NT2/D1 (cell line): ENCODE results near the gene NDFIP1.

ENCODE experiments used
- DNase-seq: peaks from one replicate; pipeline ENCODE4 v3.0.0-alpha.2; 2011; ENCODE audit warnings: low read depth, low spot score
- H3K27me3 ChIP-seq: 2 replicates; pipeline ENCODE4 v1.6.0; 2011; ENCODE audit warnings: mild to moderate bottlenecking; ENCODE audit not compliant: insufficient read length, insufficient read depth
- H3K36me3 ChIP-seq: 2 replicates; pipeline ENCODE4 v1.6.1; 2011; ENCODE audit warnings: mild to moderate bottlenecking, low read length, mixed read lengths; ENCODE audit not compliant: insufficient read depth, insufficient read length
- H3K4me1 ChIP-seq: 2 replicates; pipeline ENCODE4 v1.5.1; 2011; ENCODE audit not compliant: insufficient read depth, insufficient read length
- H3K4me3 ChIP-seq: 2 replicates; pipeline ENCODE4 v1.5.1; 2011; ENCODE audit warnings: low read depth; ENCODE audit not compliant: insufficient read length
- H3K9ac ChIP-seq: 2 replicates; pipeline ENCODE4 v1.6.0; 2011; ENCODE audit warnings: low read depth; ENCODE audit not compliant: insufficient read length
- H3K9me3 ChIP-seq: 2 replicates; pipeline ENCODE4 v1.5.1; 2011; ENCODE audit warnings: mild to moderate bottlenecking, low read length; ENCODE audit not compliant: insufficient read depth
- SUZ12 ChIP-seq: IDR thresholded peaks from 2 replicates; pipeline ENCODE4 v1.6.1; 2011; ENCODE audit not compliant: insufficient read length, insufficient read depth; ENCODE audit errors: extremely low read depth
- YY1 ChIP-seq: IDR thresholded peaks from 2 replicates; pipeline ENCODE4 v1.6.1; 2011; ENCODE audit not compliant: insufficient read length, insufficient read depth
- ZNF274 ChIP-seq: IDR thresholded peaks from 2 replicates; pipeline ENCODE4 v1.6.1; 2011; ENCODE audit warnings: mild to moderate bottlenecking, low read depth, low read length

NDFIP1 gene

DNA sequence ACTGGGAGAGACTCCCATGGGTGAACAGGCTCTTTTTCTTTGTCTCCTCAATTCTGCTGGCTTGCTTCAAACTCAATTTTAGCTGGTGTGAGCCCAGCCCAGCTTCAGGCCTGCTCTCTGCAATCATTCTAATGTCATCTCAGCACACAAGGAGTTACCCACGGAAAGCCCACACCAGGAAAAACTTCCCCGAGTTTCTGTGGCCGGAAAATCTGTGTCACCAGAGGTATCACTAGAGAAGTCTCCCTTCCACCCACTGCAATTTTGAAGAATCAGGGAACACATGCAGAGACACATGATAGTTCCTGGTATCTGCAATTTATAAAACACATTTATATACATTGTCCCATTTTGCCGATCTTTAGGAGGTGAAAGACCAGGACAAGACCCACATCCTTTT lies 13.5 kb upstream of the NDFIP1 start:
- no peak overlapping the region for H3K9ac ChIP-seq
- H3K4me1 ChIP-seq: no peaks in the 10 kb centered on the region
- H3K27me3 ChIP-seq: no peaks in the 10 kb centered on the region
- no peak for TF ChIP-seq YY1
- TF ChIP-seq SUZ12: no peak
- TF ChIP-seq ZNF274: no peak
- H3K36me3 ChIP-seq: no peaks in the 10 kb centered on the region
- H3K9me3 ChIP-seq: no peaks in the 10 kb centered on the region
- no peak for DNase-seq
- no peak overlapping the region for H3K4me3 ChIP-seq

DNA sequence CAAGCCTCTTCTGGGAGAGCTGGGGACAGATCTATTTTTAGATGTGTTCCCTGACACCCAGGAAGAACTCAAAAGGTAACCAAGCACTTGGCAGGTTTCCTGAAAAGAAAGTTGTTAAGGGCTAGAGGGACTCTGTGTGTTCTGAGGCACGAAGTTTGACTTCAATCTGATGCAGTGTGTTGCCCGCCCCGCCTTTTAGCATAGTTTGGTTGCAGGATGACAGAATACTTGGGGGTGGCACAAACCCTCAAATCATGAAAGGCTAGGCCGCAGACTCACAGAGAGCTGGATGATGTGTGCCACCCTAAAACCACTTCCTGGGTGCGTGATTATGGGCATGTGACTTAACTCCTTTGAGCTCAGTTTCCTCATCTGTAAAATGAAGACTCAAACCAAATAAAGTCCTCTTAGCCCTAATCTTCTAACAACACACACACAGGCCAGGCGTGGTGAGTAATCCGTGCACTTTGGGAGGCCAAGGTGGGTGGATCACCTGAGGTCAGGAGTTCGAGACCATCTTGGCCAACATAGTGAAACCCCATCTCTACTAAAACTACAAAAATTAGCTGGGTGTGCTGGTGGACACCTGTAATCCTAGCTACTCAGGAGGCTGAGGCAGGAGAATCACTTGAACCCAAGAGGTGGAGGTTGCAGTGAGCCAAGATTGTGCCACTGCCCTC lies 12.8 kb upstream of the NDFIP1 start:
- no peak for DNase-seq
- H3K4me3 ChIP-seq: no peak overlapping the region
- no peaks in the 10 kb centered on the region for H3K27me3 ChIP-seq
- no peak overlapping the region for H3K9ac ChIP-seq
- TF ChIP-seq ZNF274 (no peak), SUZ12 (no peak), YY1 (no peak)
- no peaks in the 10 kb centered on the region for H3K36me3 ChIP-seq
- no peaks in the 10 kb centered on the region for H3K4me1 ChIP-seq
- H3K9me3 ChIP-seq: no peaks in the 10 kb centered on the region

DNA sequence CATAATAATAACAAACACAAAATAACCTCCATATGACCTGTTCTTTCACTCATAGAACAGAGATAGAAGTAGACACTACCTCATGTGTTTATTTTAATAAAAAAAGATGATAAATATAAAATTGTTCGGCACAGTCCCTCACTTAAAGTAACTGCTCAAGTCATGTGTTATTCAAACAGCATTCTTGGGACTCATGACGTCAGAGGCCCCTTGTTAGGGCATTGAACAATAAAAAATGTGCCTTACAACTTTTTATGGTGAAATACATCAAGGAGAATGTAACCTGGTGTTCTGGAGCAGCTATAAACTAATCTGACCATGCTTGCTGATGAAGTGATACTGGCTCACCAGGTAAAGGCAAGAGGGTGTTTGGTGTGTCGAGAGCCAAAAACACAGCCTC lies 12.2 kb upstream of the NDFIP1 start:
- Histone ChIP-seq H3K9ac (no peak overlapping the region), H3K4me1 (no peaks in the 10 kb centered on the region), H3K9me3 (no peaks in the 10 kb centered on the region), H3K27me3 (no peaks in the 10 kb centered on the region), H3K36me3 (no peaks in the 10 kb centered on the region), H3K4me3 (no peak overlapping the region)
- no peak for DNase-seq
- no peak for TF ChIP-seq YY1
- TF ChIP-seq SUZ12: no peak
- no peak for TF ChIP-seq ZNF274

DNA sequence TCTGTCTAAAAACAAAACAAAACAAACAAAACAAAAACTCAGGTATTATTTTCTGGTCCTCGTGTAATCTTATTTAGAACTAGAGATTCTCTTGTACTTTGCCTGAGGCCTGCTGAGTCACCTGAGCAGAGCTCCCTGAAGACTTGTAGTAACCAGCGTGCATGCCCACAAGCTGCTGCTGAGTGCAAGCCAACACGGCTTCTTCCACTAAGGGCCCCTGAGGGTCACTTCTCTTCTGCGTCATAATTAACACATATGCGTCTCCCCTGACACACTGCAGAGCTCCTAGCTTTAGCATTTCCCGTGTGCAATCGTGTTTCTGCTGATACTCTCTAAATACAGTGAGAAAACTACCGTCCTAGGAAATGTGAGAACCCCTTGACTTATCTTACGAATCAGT lies 10.9 kb upstream of the NDFIP1 start:
- Histone ChIP-seq H3K9me3 (no peaks in the 10 kb centered on the region), H3K4me1 (no peaks in the 10 kb centered on the region), H3K27me3 (no peaks in the 10 kb centered on the region), H3K36me3 (no peaks in the 10 kb centered on the region), H3K4me3 (no peak overlapping the region), H3K9ac (no peak overlapping the region)
- TF ChIP-seq ZNF274 (no peak), YY1 (no peak), SUZ12 (no peak)
- no peak for DNase-seq

DNA sequence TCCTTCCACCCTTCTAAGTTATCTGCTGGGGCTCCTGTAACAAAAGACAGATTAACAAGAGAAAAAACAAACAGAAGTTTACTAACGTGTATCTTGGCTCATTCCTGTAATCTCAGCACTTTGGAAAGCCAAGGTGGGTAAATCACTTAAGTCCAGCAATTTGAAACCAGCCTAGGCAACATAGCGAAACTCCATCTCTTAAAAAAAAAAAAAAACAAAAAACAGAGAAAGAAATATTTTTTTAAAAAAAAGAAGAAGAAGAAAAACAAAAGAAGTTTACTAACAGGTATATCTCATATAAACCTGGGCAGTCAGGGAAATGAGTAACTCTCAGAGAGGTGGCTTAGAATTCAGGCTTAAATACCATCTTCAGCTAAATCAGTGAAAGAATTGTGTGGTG lies 10.3 kb upstream of the NDFIP1 start:
- TF ChIP-seq SUZ12 (no peak), YY1 (no peak), ZNF274 (no peak)
- Histone ChIP-seq H3K9ac (no peak overlapping the region), H3K4me3 (no peak overlapping the region)

DNA sequence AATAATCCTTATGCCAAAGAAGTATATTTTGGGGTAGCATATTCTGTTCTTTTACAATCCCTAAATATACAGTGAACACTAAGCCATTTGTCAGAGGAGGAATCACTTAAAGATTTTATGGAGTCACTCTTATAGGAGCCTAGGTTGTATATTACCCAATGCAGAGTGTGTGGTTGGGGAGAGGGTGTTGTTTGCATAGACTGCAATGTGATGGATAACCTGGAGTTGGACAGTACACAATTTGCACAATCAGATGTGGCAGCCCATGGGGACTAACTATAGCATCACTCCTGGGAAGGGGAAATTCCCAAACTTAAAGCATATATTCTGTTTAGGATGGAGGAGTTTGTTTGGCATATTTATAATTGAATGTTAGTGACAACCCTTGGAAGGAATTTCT lies 9.6 kb upstream of the NDFIP1 start:
- H3K36me3 ChIP-seq: no peaks in the 10 kb centered on the region
- no peaks in the 10 kb centered on the region for H3K9me3 ChIP-seq
- H3K9ac ChIP-seq: no peak overlapping the region
- no peaks in the 10 kb centered on the region for H3K27me3 ChIP-seq
- H3K4me1 ChIP-seq: no peaks in the 10 kb centered on the region
- no peak overlapping the region for H3K4me3 ChIP-seq
- DNase-seq: no peak
- TF ChIP-seq YY1: no peak
- TF ChIP-seq ZNF274: no peak
- TF ChIP-seq SUZ12: no peak

More for the DNA sequence above, 10.3 kb upstream of the NDFIP1 start:
- no peaks in the 10 kb centered on the region for H3K4me1 ChIP-seq
- no peaks in the 10 kb centered on the region for H3K27me3 ChIP-seq
- no peaks in the 10 kb centered on the region for H3K9me3 ChIP-seq
- H3K36me3 ChIP-seq: no peaks in the 10 kb centered on the region
- DNase-seq: no peak

DNA sequence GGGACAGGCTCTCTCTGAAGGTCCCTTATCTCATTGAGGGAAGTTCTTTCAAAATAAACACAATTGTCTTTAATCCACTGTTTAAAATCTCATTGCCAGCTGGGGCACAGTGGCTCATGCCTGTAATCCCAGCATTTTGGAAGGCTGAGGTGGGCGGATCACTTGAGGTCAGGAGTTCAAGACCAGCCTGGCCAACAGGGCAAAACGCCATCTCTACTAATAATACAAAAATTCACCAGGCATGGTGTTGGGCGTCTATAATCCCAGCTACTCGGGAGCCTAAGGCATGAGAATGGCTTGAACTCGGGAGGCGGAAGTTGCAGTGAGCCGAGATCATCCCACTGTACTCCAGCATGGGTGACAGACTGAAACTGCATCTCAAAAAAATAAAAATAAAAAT lies 8.3 kb upstream of the NDFIP1 start:
- Histone ChIP-seq H3K9me3 (no peaks in the 10 kb centered on the region), H3K4me1 (no peaks in the 10 kb centered on the region), H3K4me3 (no peak overlapping the region), H3K9ac (no peak overlapping the region), H3K27me3 (no peaks in the 10 kb centered on the region), H3K36me3 (no peaks in the 10 kb centered on the region)
- TF ChIP-seq ZNF274 (no peak), SUZ12 (no peak), YY1 (no peak)
- DNase-seq: no peak
